Brain pericyte (primary cell): ENCODE results near the gene C10orf62.
"Not testable (repeated sequence)": the region's sequence is repeated elsewhere in the genome, so short reads cannot be mapped to it uniquely, and the experiment has no call there.

Experiments used
- DNase-seq: peaks from one replicate; pipeline ENCODE4 v3.0.0-alpha.2; 2012; ENCODE audit warnings: low read depth, low spot score

Gene C10orf62

GRCh38 chr10:97627731-97628130, 38.2 kb downstream of the C10orf62 start:
- DNase-seq = no peak

- DNase-seq = no peak
These were observed 38.7 kb downstream of the C10orf62 start for GRCh38 chr10:97628228-97628627.

DNA sequence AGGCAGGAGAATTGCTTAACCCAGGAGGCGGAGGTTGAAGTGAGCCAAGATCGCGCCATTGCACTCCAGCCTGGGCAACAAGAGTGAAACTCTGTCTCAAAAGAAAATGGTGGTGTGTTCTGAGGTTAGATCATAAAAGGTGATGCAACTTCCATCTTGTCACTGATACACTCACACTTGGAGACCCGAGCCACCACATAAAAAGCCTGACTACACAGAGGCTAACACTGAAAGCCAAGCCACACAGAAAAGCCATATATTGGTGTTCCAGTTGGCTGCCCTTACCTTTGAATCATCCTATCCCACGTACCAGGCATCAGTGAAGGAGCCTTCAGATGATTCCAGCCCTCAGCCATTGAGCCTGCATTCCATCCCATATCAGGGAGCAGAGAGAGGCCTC, 39.8 kb downstream of the C10orf62 start:
- no peak for DNase-seq

DNA sequence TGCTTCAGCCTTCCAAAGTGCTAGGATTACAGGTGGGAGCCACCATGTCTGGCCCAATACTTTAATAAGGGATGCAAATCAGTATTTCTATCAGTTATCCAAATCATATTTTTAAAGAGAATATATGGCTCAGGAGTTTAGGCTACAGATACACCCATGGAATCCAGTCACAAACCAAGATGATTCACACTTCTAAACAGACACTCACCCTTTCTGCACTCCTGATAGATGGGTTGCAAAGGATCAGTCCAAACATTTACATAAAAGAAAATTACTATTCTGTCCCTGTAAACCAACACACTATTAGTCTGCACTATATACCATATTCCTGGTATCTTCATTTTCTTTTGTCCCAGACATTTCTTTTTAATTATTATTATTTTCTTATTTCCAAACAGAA, 41.6 kb downstream of the C10orf62 start:
- DNase-seq = no peak

GRCh38 chr10:97632949-97633884, 43.7 kb downstream of the C10orf62 start, which contains the start of gene MORN4:
Gene MORN4, minus strand, starts transcription at chr10:97633500. Its CDS starts 13,847 bp downstream, at chr10:97619653.
- DNase-seq = peak; percentile 66

DNA sequence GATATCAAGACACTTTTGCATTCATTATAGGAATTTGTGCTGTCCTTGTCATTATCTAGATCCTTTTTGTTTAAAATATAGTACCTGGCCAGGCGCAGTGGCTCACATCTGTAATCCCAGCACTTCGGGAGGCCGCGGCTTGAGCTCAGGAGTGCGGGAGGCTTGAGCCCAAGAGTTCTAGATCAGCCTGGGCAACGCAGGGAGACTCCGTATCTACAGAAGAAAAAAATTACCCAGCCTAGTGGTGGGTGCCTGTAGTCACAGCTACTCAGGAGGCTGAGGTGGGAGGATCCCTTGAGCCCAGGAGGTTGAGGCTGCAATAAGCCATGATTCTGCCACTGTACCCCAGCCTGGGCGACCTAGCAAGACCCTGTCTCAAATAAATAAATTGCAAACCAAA, 44.4 kb downstream of the C10orf62 start:
- no peak for DNase-seq

- no peak for DNase-seq
These were observed 46.1 kb downstream of the C10orf62 start for GRCh38 chr10:97635577-97635976.

GRCh38 chr10:97639090-97639489, 49.6 kb downstream of the C10orf62 start:
- DNase-seq = not testable (repeated sequence)

GRCh38 chr10:97640174-97640867, 50.8 kb downstream of the C10orf62 start, which contains the start of gene PI4K2A:
Gene PI4K2A, plus strand, starts transcription at chr10:97640671. Its CDS starts 72 bp downstream, at chr10:97640743.
- DNase-seq = peak; percentile 98
